Keratinocyte (primary cell): Measurements from ENCODE around the gene SSBP2.

Experiments
- CTCF ChIP-seq, 3 experiments: IDR thresholded peaks in 1 of 3; conservative IDR thresholded peaks in 1 of 3; optimal IDR thresholded peaks in 1 of 3; 2 replicates in 2 of 3; 3 replicates in 1 of 3; pipeline versions ENCODE3 to v1.5.1; 2011; ENCODE audit warnings: low read length in 3 of 3, mild to moderate bottlenecking in 3 of 3, moderate library complexity in 2 of 3, control low read depth in 1 of 3, inconsistent platforms in 1 of 3; ENCODE audit not compliant: insufficient read depth in 2 of 3; ENCODE audit errors: extremely low read depth in 1 of 3
- EZH2 ChIP-seq: IDR thresholded peaks from one replicate; pipeline ENCODE4 v1.6.1; 2012; ENCODE audit warnings: inconsistent platforms, mild to moderate bottlenecking, low read length, moderate library complexity

GRCh38 chr5:81717860-81718259, 33.0 kb downstream of the SSBP2 start:
- no peak for TF ChIP-seq CTCF (optimal IDR thresholded peaks at IDR 0.05 in 1 of 3, IDR thresholded peaks at IDR 0.05 in 1 of 3, conservative IDR thresholded peaks at IDR 0.05 in 1 of 3; ENCODE audit: extremely low read depth in 1 of 3, insufficient read depth in 2 of 3, low read length in 3 of 3)
- TF ChIP-seq EZH2 = no peak
